HG02981 (cell line): Measurements from ENCODE around the gene GALT.

Experiments used
- ATAC-seq: cut with Tn5 transposase; IDR thresholded peaks from one replicate; pipeline ENCODE4 v1.9.1; 2021; ENCODE audit warnings: mild to moderate bottlenecking, moderate library complexity; ENCODE audit not compliant: unreplicated experiment

Gene GALT

GRCh38 chr9:34651321-34651720 is 4.8 kb downstream of the GALT start:
- ATAC-seq = no peak

DNA sequence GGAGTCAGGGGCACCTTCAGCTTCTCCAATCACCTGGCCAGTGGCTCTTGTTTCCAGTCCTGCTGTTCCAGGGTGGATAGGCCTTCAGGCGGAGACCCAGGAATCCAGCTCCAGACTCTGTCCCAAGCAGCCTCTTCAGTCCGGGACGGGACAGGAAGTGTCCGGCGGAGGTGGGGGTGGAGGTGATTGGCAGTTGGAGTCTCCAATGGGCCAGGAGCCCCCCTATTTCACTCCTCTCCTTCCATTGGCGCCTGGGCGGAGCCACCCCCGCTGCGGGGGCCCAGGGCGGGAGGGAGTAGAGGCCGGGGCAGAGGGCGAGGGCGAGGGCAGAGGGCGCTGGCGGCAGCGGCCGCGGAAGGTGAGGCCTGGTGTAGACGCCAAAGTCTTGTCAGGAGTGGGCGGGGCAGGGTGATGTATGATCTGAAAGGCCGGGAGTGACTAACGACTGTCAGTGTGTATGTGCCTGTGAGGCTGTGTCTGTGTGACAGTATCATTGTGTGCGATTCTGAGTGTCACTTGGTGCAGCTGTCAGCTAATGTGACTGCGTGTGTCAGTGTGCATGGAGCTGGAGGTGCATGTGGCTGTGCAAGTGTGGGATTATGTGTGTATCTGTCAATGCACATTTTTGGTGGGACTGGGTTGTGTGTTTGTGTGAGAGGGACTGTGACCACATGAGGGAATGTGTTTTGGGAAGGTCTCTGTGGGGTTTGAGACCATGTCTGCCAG is 5.6 kb downstream of the GALT start, which contains the start of gene IL11RA:
Gene IL11RA, plus strand, starts transcription at position 310 of the 726 bp plus-strand sequence. CDS start 3,033 bp downstream, outside the sequence.
- no peak for ATAC-seq

DNA sequence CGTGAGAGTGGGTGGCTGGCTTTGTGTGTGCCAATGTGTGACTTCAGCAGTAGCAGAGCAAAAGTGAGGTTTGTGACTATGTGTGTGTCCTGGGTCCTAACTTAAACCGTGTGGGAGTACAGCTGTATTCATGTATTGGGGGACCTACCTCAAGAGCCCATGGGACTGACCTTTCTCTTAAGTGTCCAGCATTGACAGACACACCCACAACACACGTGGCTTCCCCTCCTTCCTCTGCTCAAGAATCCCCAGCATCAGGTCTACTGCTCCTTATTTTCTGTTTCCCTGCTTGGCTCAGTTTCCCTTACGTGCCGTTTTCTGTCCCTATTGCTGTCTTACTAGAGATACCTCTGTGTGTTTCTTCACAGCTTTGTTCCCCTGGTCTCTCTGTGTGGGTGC is 6.1 kb downstream of the GALT start:
- no peak for ATAC-seq

DNA sequence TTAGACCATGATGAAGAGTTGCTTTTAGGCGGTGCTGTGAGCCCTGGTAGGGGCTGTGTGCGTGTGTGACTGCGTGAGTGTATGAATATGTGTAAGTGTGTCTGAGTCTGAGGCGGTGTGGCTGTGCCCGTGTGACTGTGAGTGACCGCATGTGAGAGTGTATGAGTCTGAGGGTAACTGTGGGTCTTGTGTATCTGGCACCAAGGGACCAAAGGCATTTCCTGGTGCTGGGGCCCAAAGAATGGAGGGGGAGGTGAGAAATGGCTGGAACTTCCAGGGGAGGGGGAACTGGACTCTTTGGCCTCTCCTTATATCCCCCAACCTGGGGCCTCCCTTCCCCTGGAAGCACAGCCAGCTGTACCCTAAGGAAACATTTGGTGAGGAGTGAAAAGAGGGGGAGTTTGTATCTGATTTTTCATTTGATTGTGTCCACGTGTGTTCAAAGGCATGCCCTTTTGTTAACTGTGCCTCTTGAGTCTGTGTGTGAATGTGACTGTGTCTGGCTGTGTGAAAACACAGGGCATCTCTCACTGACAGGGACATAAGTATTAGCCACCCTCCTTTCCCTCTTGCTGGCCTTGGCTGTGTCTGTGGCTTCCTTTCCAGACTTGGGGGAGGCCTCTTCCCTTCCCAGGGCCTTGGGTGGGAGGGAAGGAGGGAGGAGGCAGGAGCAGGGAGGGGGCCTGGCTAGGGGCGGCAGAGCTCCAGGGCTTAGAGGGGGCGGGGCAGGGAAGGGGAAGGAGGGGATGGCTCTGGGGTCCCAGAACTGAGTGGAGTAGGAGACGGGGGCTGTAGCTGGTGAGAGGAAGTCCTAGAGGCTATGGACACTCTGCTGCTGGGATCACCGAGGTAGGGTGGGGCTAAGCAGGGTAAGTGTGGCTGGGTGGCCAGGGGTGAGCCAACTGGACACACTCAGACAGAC is 6.9 kb downstream of the GALT start:
- no peak for ATAC-seq

- ATAC-seq = no peak
Observed at GRCh38 chr9:34654323-34655051, 8.0 kb downstream of the GALT start.

DNA sequence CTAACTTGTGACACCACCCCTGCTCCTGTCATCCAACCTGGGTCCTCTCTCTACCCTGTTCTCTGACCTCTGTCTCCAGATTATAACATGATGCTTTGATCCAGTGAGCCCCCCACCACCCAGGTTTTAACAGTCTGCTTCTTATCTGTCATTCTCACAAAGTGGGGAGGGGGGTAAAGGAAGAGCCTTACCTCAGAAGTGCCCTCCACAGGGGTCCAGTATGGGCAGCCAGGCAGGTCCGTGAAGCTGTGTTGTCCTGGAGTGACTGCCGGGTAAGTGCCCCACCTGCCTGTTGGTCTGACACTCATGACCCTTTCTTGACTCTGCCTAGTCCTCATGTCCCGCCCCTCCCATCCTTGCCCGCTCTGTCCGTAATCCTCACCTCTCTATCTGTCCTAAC is 8.9 kb downstream of the GALT start:
- no peak for ATAC-seq

DNA sequence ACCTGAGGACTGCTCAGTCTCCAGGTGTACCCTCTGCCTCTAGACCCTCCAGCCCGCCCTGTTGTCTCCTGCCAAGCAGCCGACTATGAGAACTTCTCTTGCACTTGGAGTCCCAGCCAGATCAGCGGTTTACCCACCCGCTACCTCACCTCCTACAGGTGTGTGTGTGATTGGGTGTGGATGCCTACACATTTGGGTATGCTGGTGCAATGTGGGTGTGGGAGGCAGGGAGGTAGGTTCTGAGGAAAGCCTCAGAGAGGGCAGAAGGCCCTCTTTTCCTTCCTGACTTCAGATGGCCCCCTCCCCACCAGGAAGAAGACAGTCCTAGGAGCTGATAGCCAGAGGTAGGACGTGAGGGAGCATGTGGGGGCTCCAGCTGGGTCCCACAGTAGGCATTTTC is 10.5 kb downstream of the GALT start:
- no peak for ATAC-seq

DNA sequence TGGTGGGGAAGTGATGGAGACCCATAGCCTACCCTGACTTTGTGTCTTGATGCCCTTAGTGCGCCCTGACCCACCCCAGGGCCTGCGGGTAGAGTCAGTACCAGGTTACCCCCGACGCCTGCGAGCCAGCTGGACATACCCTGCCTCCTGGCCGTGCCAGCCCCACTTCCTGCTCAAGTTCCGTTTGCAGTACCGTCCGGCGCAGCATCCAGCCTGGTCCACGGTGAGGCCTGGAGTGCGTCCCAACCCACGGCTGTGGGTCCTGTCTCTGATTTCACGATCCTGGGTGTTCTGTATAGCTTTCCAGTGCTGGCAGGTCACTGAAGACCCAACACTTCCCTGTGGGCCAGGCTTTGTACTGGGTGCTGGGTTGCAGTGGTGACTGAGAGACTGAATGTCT is 12.0 kb downstream of the GALT start:
- ATAC-seq = no peak

DNA sequence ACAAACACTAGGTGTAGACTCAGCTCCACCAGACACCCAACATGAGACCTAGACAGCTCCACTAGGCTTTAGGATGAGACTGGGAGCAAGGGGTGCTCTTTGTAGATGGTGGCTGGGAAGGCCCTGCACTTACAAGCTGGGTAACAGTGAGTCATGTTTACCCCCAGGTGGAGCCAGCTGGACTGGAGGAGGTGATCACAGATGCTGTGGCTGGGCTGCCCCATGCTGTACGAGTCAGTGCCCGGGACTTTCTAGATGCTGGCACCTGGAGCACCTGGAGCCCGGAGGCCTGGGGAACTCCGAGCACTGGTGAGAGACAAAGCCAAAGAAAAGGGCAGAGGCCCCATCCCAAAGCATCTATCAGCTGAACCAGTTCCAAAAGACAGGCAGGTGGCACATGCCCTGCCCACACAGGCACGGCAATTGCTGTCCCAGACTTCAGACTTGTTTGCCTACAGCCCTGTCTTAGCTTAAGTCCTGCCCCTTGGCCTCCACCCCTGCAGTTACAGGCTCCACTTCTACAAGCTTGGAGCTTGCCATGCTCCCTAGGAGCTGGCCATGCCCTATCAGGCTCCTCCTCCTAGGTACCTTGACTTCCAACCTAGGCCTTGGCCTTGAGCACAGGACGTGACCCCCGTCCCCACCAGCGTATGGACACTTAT is 13.2 kb downstream of the GALT start:
- no peak for ATAC-seq

DNA sequence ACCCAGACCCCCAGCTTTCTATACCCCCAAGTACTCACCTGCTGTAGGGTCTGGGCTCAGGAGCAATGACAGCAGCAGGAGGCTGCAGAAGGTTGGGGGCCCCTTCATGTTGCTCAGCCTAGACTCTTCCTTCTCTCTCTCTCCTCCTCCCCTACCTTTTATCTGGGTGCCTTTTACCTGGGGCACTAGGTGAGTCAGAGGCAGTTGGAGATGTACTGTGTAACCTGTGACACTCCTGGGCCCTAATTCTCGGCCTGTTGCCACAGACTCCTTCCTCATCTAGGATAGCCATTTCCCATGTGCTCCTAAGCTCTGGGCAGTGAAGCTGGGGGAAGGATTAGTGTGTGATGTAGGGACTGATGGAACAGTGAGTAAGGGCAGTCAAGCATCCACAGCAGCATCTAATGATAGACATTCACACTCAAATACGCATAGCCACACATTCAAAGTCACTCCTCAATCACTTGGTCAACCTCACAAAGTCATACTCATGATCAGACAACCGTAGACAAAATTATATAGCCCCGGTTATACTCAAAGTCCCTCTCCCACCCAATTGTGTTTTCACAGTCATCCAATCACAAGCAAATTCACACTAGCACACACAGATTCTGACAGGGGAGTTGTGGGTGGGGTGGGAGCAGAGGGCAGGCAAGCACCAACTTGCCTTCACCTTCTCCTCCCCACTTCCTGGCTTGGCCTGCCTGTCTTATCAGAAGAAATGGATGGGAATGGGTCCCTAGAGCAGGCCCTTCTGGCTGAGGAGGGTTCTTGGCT is 16.2 kb downstream of the GALT start, which contains the start of gene CCL27:
Gene CCL27, minus strand, starts transcription at position 132 of the 777 bp plus-strand sequence. Its CDS starts 24 bp downstream, at position 108.
- no peak for ATAC-seq

DNA sequence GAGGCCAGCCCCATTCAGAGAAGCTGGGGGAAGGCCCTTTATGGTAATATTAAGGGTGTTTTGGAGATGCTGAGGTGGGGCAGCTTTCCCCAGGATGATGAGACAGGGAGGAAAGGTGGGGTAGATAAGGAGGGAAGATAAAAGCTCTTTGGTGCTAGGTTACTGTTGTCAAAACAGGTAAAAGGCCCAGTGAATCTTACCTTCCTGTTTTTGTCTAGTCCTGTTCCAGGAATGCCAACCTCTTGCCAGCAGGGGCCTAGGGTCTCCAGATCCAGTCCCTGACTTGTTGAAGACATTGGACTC is 16.8 kb downstream of the GALT start:
- no peak for ATAC-seq

- ATAC-seq = peak; percentile 59
Observed at GRCh38 chr9:34664281-34665066, 18.0 kb downstream of the GALT start.

DNA sequence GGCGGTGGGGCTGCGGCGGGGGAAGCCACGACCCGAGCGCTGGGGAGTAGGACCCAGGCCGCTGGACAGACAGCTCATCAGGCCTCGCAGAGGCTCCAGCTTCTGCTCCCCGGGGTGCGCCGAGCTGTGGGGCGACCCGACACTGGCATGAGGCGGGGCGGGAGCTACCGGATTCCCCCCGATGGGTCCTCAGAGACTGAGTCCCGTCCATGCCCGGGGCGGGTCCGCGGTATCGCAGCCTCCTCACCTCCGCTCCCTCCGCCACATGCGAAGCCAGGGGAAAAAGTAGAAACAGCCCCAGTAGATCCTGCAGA is 18.5 kb downstream of the GALT start:
- ATAC-seq = peak; percentile 11

- peak; percentile 63 for ATAC-seq
Observed at GRCh38 chr9:34665381-34666250, 19.1 kb downstream of the GALT start.

DNA sequence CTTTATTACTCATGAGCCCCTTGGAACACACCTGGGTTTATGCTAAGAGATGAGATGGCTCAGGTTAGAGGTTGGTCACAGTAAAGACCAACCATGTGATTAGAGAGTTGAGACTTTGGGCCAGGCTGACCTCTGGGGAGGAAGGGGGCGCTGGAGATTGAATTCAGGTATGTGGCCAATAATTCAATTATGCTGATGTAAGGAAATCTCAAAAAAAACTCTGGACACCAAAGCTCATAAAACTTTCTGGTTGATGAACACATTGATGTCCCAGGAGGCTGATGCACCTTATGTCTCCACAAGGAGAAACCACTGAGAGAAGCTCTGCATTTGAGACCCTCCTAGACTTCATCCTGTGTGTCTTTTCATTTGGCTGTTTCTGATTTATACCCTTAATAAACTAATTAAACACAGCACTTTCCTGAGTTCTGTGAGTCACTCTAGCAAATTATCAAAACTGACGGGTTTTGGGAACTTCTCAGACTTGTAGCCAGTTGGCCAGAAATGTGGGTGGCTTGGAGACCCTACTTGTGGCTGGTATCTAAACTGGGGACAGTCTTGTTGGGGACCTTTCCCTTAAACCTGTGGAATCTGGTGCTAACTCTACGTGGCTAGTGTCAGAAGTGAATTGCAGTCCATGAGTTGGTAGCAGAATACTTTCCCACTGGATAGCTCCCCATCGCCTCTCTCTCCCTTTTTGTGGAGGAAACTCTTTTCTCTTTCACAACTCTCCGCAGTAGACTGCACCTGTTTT is 23.5 kb downstream of the GALT start:
- ATAC-seq = no peak

DNA sequence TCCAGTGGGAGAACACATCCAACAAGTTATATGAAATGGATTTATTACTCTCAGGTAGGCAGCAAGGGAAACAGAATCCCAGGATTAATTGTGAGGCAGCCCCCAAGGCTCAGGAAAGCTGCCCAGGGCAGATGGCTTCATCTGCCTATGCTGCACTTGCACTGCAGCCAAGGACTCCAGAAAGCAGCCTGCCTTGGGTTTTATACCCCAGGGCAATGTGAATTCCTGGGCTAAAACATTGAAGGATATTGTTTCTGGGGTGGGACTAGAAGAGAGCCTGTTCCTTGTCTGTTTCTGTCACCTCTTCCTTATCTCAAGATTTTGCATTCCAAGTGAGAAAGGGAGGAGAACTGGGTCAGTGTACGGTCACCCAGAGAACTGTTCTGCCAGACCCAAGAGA is 24.8 kb downstream of the GALT start:
- no peak for ATAC-seq

DNA sequence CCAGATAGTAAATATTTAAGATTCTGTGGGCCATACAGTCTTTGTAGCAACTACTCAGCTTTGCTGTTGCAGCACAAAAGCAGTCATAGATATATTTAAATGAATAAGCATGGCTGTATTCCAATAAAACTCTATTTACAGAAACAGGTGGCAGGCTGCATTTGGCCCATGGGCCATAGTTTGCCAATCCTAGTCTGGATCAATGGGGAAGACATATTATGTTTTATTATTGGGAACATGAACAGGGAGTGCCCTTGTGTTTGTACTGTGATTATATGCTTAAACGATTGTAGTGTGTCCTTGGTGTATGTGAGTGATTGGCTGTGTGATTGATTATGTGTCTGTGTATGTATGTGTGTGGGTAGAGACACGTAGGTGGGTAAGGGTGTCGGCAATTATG is 28.0 kb downstream of the GALT start:
- no peak for ATAC-seq
